ENCODE measurements around the gene SERPINB10.

The SERPINB10 gene

DNA sequence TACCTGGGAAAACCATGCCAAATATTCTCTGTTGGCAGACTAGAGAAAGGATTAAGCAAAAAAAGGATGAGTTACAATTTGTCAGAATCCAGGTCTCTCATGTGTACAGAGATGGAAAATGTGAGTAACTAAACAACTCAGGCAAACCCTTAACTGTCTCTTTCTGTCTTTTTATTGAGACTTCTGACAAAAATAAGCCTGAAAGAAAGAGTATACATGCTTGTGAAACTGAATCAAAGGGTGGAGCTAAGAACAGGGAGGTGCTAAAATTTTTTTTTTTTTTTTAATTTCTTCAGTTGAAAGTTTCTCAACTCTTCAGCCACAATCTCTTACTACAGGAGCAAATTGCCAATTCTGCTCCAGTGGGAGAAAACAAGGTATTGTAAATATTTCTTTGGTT lies at the start of gene SERPINB10:
Gene SERPINB10, plus strand, starts transcription at position 295 of the 400 bp plus-strand sequence. CDS start 7,553 bp downstream, outside the sequence.
- Histone ChIP-seq H3K27ac (ENCODE audit: poor library complexity, severe bottlenecking) (no peak within 1 kb of the TSS), H3K4me1 (ENCODE audit: insufficient read depth, poor library complexity, severe bottlenecking) (peaks cover 12% of the 10 kb centered on the region), H3K9me3 (ENCODE audit: severe bottlenecking) (no peaks in the 10 kb centered on the region), H3K36me3 (ENCODE audit: low read depth) (no peaks in the 10 kb centered on the region), H3K4me3 (ENCODE audit: severe bottlenecking) (no peak within 1 kb of the TSS), H3K27me3 (ENCODE audit: insufficient read depth, poor library complexity, severe bottlenecking) (no peaks in the 10 kb centered on the region)
- ATAC-seq (ENCODE audit: low read depth) = no peak
- TF ChIP-seq, protein P1, sequence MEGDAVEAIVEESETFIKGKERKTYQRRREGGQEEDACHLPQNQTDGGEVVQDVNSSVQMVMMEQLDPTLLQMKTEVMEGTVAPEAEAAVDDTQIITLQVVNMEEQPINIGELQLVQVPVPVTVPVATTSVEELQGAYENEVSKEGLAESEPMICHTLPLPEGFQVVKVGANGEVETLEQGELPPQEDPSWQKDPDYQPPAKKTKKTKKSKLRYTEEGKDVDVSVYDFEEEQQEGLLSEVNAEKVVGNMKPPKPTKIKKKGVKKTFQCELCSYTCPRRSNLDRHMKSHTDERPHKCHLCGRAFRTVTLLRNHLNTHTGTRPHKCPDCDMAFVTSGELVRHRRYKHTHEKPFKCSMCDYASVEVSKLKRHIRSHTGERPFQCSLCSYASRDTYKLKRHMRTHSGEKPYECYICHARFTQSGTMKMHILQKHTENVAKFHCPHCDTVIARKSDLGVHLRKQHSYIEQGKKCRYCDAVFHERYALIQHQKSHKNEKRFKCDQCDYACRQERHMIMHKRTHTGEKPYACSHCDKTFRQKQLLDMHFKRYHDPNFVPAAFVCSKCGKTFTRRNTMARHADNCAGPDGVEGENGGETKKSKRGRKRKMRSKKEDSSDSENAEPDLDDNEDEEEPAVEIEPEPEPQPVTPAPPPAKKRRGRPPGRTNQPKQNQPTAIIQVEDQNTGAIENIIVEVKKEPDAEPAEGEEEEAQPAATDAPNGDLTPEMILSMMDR (IDR thresholded peaks at IDR 0.05; ENCODE audit: poor library complexity, severe bottlenecking) = no peak
- no peak for DNase-seq (ENCODE audit: low spot score)

- no peaks in the 10 kb centered on the region for H3K36me3 ChIP-seq (ENCODE audit: low read depth)
- H3K4me3 ChIP-seq (ENCODE audit: severe bottlenecking) = no peak overlapping the region
- DNase-seq (ENCODE audit: low spot score) (no peak), ATAC-seq (ENCODE audit: low read depth) (no peak)
- no peaks in the 10 kb centered on the region for H3K4me1 ChIP-seq (ENCODE audit: insufficient read depth, poor library complexity, severe bottlenecking)
- TF ChIP-seq, protein P1 (IDR thresholded peaks at IDR 0.05; ENCODE audit: poor library complexity, severe bottlenecking) = no peak
- H3K27me3 ChIP-seq (ENCODE audit: insufficient read depth, poor library complexity, severe bottlenecking) = no peaks in the 10 kb centered on the region
- no peaks in the 10 kb centered on the region for H3K9me3 ChIP-seq (ENCODE audit: severe bottlenecking)
- H3K27ac ChIP-seq (ENCODE audit: poor library complexity, severe bottlenecking) = no peak overlapping the region
Observed at GRCh38 chr18:63858456-63858855, 49.3 kb upstream of the SERPINB10 start.

DNA sequence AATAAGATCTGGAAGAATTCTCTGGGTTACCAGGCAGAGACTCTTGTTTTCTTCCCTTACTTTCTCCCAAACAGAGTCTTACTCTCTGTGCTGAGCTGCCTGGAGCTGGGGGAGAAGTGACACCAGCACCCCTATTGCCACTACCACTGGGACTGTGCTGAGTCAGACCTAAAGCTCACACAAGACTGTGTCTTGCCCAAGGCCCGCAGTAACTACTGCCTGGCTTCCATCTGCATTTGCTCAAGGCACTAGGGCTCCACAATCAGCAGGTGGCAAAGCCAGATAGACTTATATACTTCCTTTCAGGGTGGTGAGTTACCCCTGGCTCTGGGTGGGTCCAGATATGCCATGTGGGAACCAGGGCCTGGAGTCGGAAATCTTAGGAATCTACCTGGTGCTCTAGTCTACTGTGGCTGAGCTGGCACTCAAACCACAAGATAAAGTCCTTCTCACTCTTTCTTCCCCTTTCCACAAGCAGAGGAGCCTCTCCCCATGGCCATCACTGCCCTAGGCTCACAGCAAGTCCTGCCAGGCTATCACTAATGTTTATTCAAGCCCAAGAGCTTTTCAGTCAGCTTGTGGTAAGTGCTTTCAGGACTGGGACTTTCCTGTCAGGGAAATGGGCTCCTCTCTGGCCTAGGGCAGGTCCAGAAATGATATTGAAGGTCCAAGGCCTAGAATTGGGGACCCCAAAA lies 47.8 kb upstream of the SERPINB10 start:
- no peaks in the 10 kb centered on the region for H3K9me3 ChIP-seq (ENCODE audit: severe bottlenecking)
- H3K36me3 ChIP-seq (ENCODE audit: low read depth) = no peaks in the 10 kb centered on the region
- H3K4me1 ChIP-seq (ENCODE audit: insufficient read depth, poor library complexity, severe bottlenecking) = no peaks in the 10 kb centered on the region
- TF ChIP-seq, protein P1 (IDR thresholded peaks at IDR 0.05; ENCODE audit: poor library complexity, severe bottlenecking) = no peak
- H3K27me3 ChIP-seq (ENCODE audit: insufficient read depth, poor library complexity, severe bottlenecking) = no peaks in the 10 kb centered on the region
- H3K4me3 ChIP-seq (ENCODE audit: severe bottlenecking) = no peak overlapping the region
- no peak overlapping the region for H3K27ac ChIP-seq (ENCODE audit: poor library complexity, severe bottlenecking)
- no peak for ATAC-seq (ENCODE audit: low read depth)
- no peak for DNase-seq (ENCODE audit: low spot score)

DNA sequence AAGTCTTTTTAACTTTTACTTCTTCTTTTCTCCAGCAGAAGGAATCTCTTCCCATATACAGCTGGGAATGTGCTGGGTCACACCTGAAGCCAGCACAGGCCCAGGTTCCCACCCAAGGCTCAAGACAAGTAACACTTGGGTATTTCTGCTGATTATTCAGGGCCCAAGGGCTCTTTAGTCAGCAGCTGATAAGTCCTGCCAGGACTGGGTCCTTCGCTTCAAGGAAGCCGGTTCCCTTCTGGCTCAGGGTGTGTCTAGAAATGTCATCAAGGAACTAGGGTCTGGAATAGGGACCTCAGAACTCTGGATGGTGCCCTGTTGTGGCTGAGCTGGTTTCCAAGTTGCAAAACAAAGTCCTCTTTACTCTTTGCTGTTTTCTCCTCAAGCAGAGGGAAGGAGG lies 47.2 kb upstream of the SERPINB10 start:
- DNase-seq (ENCODE audit: low spot score) (no peak), ATAC-seq (ENCODE audit: low read depth) (no peak)
- H3K36me3 ChIP-seq (ENCODE audit: low read depth) = no peaks in the 10 kb centered on the region
- H3K27ac ChIP-seq (ENCODE audit: poor library complexity, severe bottlenecking) = no peak overlapping the region
- no peaks in the 10 kb centered on the region for H3K27me3 ChIP-seq (ENCODE audit: insufficient read depth, poor library complexity, severe bottlenecking)
- no peak overlapping the region for H3K4me3 ChIP-seq (ENCODE audit: severe bottlenecking)
- no peaks in the 10 kb centered on the region for H3K4me1 ChIP-seq (ENCODE audit: insufficient read depth, poor library complexity, severe bottlenecking)
- TF ChIP-seq, protein P1 (IDR thresholded peaks at IDR 0.05; ENCODE audit: poor library complexity, severe bottlenecking) = no peak
- no peaks in the 10 kb centered on the region for H3K9me3 ChIP-seq (ENCODE audit: severe bottlenecking)
